ENCODE results near the gene RCOR2. TPM values are rescaled to one million over a fixed set of nuclear protein-coding genes. Genes with fewer than 3 reads are reported as not detected.

Gene RCOR2
- total RNA-seq, 1 donor from 2014 or later = 286 TPM

DNA sequence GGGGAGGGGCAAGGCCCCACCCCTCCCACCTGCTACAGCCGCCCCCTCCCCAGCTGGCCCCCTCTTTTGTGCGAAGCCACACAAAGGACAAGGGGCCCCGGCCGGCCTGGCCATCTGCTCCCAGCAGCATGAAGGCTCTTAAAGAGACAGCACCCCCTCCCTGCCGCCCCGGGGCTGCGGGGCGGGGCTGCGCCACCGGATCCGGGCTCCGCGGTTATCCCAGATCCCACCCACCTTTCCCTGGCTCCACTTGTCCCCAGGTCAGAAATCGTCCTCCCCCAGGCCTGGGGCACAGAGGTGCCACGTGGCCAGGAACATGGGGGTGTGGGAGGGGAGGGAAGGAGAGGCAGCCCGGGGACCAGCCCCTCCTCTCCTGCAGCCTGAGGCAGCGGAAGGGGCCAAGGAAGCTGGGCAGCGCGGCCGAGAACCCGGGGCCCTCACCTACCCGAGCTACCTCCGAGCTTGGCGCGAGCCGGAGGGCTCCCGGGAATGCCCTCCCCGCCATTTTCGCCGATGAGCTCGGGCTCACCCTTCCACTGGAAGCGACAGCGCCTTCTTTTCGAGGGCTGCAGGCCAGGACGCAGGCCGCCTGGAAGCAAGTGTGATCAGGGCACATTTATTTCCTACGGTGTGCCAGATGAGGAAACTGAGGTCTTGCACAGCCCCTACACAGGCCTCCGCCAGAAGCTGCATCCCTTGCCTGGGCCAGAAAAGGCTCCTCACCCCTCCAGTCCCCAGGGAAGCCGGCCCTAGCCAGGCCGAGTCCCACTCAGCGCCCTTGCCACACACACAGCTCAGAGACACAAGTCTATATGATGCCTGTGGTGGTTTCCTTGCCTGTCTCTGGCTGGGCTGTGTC, 2.5 kb upstream of the RCOR2 start:
- Mint-ChIP-seq H3K27ac (ENCODE audit: unreplicated experiment) (peak overlapping the region; percentile 100), H3K4me1 (ENCODE audit: low read depth, unreplicated experiment) (peaks cover 10% of the 10 kb centered on the region), H3K27me3 (ENCODE audit: unreplicated experiment) (peaks cover 17% of the 10 kb centered on the region), H3K36me3 (ENCODE audit: unreplicated experiment) (no peaks in the 10 kb centered on the region), H3K9me3 (ENCODE audit: unreplicated experiment) (peaks cover 12% of the 10 kb centered on the region), H3K4me3 (ENCODE audit: unreplicated experiment) (peak overlapping the region; percentile 93)
- peak; percentile 87 for DNase-seq
- TF ChIP-seq, protein P1, sequence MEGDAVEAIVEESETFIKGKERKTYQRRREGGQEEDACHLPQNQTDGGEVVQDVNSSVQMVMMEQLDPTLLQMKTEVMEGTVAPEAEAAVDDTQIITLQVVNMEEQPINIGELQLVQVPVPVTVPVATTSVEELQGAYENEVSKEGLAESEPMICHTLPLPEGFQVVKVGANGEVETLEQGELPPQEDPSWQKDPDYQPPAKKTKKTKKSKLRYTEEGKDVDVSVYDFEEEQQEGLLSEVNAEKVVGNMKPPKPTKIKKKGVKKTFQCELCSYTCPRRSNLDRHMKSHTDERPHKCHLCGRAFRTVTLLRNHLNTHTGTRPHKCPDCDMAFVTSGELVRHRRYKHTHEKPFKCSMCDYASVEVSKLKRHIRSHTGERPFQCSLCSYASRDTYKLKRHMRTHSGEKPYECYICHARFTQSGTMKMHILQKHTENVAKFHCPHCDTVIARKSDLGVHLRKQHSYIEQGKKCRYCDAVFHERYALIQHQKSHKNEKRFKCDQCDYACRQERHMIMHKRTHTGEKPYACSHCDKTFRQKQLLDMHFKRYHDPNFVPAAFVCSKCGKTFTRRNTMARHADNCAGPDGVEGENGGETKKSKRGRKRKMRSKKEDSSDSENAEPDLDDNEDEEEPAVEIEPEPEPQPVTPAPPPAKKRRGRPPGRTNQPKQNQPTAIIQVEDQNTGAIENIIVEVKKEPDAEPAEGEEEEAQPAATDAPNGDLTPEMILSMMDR (IDR thresholded peaks at IDR 0.05; ENCODE audit: partially characterized antibody, unreplicated experiment) = no peak

DNA sequence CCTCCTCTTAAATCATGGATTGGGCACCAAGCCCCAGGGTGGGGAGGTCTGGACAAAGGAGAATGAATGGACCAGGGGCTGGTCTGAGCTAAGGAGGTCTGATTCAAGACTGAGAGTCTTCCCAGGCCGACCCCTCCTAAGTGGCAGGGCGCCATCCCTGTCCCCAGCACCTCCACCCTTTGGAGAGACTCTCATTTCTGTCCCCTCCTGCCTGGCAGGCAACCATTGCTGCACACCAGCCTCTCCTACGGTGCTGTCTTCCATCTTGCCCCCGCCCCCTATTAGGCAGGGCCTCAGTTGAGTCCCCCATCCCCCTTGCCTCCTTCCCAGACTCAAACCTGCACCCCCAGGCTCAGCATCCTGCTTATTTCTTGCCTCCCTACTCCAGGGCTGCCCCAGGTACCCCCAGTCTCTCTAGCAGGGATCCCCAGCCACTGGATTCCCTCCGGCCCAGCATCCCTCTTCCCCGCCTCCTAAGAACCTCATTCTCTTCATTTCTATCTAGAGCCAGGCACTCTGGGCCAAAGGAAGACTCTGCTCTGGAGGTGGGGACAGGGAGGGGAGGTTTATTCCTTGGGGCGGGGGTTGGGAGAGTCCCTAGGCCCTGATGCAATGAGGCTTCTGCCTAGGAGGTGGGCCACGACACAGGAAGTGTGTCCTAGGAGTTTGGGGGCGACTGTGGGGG, 1.7 kb upstream of the RCOR2 start:
- Mint-ChIP-seq H3K9me3 (ENCODE audit: unreplicated experiment) (peaks cover 14% of the 10 kb centered on the region), H3K27ac (ENCODE audit: unreplicated experiment) (peak overlapping the region; percentile 100), H3K36me3 (ENCODE audit: unreplicated experiment) (no peaks in the 10 kb centered on the region), H3K27me3 (ENCODE audit: unreplicated experiment) (peaks cover 21% of the 10 kb centered on the region), H3K4me3 (ENCODE audit: unreplicated experiment) (peak overlapping the region; percentile 93), H3K4me1 (ENCODE audit: low read depth, unreplicated experiment) (peaks cover 12% of the 10 kb centered on the region)
- TF ChIP-seq, protein P1 (IDR thresholded peaks at IDR 0.05; ENCODE audit: partially characterized antibody, unreplicated experiment) = peak; percentile 4
- peak; percentile 58 for DNase-seq

DNA sequence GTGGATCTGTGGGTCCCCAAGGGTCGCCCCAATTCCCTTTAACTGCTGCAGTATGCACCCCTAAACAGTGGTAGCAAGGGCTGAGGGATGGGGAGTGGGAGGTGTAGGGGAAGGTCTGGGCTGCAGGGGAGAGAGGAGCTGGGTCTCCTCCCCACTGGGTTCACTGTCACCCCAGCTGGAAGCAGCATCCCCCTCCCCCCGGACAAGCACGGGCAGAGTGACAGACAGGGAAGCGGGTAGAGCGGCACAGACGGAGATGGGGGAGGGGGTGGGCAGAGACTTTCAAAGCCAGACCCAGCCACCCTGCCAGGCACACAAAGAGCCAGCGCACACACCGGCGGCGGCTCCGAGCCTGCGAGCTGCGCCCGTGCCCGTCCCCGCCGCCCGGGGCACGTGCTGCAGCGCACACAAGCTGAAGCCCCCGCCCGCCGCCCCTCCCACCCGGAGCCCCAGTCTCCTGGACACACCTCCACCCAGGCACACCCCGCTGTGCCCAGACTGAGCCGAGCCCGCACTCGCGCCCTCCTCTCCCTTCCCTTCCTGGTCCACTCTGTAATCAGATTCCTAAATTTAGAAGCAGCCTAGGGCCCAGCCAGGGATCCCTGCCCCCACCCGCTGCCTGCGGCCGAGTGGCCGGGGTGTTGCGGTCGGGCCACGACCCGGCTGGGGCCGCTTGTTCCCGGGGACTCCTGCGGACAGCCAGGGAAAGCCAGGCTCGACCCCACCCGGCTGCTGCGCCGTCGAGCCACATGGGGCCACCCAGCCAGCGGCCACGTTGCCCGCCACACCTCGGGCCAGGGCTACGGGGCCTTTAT, 935 bp upstream of the RCOR2 start:
- H3K4me3 Mint-ChIP-seq (ENCODE audit: unreplicated experiment) = peak overlapping the region; percentile 93
- H3K27me3 Mint-ChIP-seq (ENCODE audit: unreplicated experiment) = peaks cover 20% of the 10 kb centered on the region
- H3K27ac Mint-ChIP-seq (ENCODE audit: unreplicated experiment) = peak overlapping the region; percentile 100
- peaks cover 15% of the 10 kb centered on the region for H3K9me3 Mint-ChIP-seq (ENCODE audit: unreplicated experiment)
- TF ChIP-seq, protein P1 (IDR thresholded peaks at IDR 0.05; ENCODE audit: partially characterized antibody, unreplicated experiment) = peak; percentile 18
- H3K36me3 Mint-ChIP-seq (ENCODE audit: unreplicated experiment) = no peaks in the 10 kb centered on the region
- peaks cover 11% of the 10 kb centered on the region for H3K4me1 Mint-ChIP-seq (ENCODE audit: low read depth, unreplicated experiment)
- peak; percentile 89 for DNase-seq

DNA sequence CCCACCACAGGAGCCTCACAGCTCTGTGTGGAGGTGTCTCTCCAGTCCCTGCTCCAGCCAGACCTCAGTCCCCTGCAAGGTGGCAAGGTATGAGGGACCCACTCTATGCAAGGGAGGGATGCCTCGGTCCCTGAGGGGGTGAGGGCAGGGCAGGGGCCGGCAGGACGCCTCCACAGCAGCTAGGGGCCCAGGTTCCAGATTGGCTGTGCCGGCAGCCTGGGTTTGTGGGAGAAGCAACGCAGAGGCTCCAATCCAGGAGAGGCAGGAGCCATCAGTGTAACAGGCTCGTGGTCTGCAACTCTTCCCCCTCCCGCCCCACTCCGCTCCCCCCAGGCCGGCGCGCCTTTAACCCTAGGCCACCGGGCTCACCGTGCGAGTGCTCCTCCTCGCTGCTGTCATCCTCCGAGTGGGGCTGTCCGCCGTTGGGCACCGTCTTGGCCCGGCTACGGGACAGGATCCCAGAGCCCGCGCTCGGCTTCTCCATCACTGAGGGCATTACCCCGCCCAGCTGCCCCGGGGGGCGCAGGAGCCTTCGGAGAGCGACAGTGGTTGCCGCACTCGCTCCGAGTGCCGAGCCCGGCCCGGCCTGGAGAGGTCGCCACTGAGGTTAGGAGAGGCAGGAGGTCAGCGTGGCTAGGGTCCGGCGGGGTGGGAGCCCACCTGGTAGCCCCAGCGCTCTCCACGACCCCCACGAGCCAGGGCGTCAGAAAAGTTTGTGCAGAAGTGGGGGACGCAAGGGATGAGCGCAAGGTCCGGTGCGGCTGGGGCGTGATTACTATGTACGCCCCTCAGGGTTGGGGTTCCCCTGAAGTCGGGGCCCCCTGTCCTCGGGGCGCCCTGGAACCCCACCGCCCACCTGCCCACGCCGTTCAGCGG, 765 bp downstream of the RCOR2 start:
- DNase-seq = peak; percentile 93
- H3K9me3 Mint-ChIP-seq (ENCODE audit: unreplicated experiment) = peaks cover 25% of the 10 kb centered on the region
- peak overlapping the region; percentile 94 for H3K27ac Mint-ChIP-seq (ENCODE audit: unreplicated experiment)
- H3K4me1 Mint-ChIP-seq (ENCODE audit: low read depth, unreplicated experiment) = peaks cover 19% of the 10 kb centered on the region
- H3K27me3 Mint-ChIP-seq (ENCODE audit: unreplicated experiment) = peaks cover 28% of the 10 kb centered on the region
- TF ChIP-seq, protein P1 (IDR thresholded peaks at IDR 0.05; ENCODE audit: partially characterized antibody, unreplicated experiment) = peak; percentile 69
- H3K4me3 Mint-ChIP-seq (ENCODE audit: unreplicated experiment) = peak overlapping the region; percentile 85
- no peaks in the 10 kb centered on the region for H3K36me3 Mint-ChIP-seq (ENCODE audit: unreplicated experiment)

Measured in glutamatergic neuron (in vitro differentiated cells).